Measurements from ENCODE around the gene DERL3.

DERL3 gene

DNA sequence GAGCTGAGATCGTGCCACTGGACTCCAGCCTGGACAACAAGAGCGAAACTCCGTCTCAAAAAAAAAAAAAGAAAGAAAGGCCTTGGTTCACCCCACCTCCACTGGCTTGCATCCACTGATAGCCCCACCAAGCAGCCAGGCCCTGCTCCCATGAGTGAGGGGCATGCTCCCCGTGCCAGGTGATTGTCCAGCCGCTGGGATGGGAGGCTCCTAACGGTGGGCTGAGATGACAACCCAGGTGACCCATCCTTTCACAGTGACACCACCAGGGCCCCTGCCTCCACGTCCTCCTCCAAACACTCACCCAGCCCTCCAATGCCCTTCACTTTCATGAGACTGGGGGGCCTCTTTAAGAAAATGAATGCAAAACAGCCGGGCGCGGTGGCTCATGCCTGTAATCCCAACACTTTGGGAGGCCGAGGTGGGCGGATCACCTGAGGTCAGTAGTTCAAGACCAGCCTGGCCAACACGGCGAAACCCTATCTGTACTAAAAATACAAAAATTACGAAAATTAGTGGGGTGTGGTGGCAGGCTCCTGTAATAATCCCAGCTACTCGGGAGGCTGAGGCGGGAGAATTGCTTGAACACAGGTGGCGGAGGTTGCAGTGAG, 8.6 kb upstream of the DERL3 start:
- no peak for DNase-seq (ENCODE audit: low read depth)

DNA sequence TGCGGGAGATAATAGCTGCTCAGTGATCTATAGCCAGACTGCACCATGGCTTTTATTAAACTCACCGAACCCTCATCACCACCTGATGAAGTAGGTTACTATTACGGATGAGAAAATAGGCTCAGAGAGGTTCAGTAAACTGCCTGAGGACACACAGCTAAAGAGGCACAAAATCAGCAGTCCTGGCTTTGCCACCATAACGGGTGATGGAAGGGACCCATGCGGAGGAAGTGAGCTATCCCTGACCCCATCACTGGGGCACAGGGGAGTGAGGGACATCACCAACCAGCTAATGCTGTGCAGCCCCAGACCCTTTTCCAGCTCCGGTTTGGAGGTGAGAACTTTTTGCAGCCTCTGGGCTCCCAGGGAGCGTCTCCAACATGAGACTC, 7.3 kb upstream of the DERL3 start:
- no peak for DNase-seq (ENCODE audit: low read depth)

DNA sequence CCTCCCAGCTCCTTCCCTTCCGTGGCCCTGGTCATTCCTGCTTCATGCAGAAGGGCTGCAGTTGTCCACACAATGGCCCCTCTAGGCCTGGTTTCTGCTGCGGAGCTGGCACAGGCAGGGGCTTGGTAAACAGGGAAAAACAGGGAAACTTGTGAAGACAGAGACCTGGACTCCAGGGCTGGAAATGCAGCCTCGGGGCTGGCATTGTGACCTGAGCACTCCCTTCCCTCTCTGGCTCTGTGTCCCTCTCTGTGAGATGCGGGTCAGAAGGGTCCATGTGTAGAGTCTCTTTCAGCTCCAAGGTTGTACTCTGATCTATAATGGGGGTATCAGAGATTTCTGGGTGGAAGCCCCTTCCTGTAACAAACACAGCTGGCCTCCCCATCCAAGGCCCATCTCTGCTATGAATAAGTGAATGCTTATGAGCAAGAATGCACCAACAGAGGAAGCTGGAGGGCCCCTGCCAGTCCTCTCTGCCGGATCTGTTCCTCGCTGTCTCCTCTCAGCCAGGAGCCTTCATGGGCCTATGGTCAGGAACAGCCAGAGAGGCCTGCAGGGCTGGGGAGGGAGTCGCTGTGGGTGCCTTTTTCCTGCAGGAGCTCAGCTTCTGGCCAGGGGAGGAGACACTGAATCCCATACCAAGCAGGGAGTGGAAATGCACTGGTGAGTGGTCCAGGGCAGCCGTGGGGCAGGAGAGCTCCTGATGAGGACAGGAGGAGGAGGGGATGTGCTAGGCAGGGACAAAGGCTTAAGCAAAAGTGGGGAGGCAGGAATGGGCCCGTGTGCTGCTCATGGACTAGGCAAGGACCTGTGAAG, 6.7 kb upstream of the DERL3 start:
- no peak for DNase-seq (ENCODE audit: low read depth)

DNA sequence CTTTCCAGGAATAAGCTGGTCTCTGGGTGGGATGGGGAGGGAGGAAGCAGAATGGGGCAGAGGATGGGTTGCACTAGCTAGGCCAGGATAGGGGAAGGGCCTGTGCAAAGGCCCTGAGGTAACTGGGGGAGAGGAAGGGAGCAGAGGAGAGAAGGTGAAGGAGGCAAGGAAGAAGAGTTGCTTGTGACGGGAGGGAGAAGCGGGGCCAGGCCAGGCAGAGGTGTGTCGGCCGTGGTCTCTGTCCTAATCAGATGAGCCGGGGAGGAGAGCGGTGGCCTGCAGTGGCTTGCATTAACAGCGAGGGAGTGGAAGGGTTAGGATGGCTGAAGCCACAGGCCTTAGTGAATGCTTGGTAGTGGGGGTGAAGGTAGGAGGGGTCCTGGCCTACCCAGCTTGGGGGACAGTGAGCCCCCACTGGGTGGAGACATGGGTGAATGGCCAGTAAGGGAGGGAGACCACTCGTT, 6.0 kb upstream of the DERL3 start:
- no peak for DNase-seq (ENCODE audit: low read depth)

DNA sequence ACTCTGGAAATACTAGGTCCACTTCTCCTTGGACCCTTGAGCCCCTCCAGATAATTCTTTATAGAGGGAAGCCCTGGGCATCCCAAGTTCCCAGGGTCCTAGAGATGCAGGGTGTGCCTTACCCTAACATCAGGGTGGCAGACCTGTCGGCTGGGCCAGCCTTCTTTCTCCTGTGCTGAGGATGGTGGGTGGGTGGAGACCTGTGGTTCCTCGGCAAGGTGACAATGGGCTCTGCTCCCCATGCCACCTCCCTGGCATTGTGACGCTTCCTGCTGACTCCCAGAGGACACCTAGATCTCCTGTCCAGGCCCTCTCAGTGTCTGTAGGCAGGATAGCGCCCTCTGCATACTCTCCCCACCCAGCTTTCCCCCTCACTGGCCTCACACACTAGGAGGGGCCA, 3.8 kb upstream of the DERL3 start:
- DNase-seq (ENCODE audit: low read depth), result no peak

DNA sequence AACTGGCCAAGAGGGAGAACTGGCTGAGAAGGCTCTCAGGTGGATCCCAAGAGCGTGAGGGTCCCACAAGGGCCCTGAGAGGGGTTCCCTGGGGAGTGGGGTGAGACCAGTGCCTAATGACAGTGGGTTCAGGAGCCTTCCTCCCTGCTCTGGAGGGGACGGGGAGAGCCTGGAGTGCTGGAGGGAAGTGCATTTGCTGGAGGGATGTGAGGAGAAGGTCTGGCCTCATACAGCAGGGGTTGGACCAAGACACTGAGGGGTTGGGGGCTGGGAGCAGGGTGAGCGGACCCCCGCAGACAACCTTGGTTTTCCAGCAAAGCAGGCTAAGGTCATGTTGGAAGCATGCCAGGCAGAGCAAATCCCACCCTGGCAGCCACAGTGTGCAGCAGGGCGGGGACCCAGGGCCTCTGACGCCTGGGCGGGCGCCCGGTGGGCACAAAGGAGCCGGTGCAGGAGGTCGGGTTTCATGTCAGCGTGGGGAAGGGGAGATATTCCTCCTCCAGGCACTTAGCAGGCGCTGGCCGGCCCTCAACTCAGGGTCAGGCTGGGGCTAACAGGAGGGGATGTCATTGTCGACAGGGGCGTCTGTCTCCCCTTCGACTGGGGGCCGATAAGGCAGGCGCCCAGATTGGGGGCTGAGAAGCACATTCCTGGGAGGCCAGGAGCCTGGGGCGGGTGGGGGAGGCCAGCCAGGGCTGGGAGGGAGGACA, 3.1 kb upstream of the DERL3 start:
- DNase-seq (ENCODE audit: low read depth), result no peak

DNA sequence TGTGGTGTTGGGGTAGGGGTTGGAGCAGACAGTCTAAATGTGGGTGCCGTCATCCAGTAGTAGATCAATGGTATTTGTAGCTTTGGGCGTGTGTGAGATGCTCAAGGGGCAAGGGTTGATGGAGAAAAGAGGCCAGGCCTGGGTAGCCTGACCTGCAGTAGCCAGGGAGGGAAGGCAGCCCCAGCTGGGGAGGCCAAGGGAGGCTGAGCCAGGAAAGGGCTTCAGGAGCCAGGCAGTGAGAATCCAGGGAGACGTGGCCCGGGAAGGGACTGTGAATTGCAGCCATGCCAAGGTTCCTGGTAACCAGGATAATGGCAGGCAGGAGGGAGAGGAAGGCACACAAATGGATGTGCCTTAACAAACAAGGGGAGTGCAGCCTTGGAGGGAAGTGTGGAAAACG, 2.5 kb upstream of the DERL3 start:
- no peak for DNase-seq (ENCODE audit: low read depth)

DNA sequence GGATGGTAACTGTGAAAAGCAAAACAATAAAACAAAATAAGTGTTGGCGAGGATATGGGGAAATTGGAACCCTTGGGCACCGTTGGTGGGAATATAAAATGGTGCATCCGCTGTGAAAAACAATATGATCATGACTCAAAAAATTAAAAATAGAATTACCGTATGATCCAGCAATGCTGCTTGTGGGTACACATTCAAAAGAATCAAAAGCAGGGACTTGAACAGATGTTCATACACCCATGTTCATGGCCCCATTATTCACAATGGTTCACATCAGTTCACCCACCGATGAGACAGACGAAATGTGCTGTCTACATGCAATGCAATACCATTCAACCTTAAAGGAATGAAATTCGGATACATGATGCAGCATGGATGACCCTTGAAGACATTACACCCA, 1.2 kb upstream of the DERL3 start:
- no peak for DNase-seq (ENCODE audit: low read depth)

DNA sequence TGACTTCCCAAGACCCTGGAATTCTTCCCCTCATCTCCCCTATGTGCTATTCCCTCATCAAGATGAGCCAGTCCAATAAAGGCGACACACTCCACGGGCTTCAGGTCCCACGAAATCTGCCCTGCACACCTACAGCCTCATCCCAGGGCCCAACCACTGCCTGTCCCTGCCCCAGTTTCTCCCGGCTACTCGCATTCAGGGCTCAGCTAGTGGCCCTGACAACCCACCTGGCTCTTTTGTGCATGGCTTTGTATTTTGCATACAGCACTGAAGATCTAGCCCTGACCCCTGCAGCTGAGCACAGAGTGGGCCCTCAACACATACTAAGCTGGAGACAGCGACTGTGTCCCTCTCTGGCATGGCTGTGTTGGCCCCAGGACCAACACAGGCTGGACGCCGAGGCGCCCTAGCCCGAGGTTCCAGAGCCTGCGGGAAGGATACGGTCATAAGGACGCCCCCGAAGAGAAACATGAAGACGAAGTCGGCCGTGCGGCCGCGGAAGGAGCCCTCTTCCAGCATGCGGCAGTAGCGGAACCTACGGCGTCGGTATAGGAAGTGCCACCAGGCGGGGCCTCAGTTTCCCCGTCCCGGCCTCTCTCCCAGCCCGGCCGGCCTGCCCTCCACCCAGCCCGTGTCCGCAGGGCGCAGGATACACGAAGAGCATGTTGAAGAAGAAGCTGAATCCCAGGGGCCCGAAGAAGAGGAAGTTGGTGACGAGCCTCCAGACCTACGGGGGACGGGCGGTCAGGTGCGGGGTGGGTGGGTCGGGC, 710 bp downstream of the DERL3 start:
- no peak for DNase-seq (ENCODE audit: low read depth)

DNA sequence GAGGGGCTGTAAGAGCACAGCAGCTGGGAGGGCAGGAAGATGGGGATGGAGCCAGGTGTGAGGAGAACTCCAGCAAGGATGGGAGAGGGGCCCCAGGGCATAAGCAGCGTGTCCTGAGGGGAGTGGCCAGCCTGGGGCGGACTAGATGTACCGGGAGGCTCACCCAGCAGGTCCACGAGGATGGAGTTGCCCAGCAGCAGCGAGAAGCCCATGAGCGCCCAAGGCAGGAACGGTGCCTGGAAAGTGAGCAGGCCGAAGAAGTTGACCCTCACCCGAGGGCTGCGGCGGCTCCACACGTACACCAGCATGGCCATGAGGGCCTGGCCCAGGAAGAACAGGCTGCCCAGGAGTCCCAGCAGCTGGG, 1.3 kb downstream of the DERL3 start:
- no peak for DNase-seq (ENCODE audit: low read depth)

DNA sequence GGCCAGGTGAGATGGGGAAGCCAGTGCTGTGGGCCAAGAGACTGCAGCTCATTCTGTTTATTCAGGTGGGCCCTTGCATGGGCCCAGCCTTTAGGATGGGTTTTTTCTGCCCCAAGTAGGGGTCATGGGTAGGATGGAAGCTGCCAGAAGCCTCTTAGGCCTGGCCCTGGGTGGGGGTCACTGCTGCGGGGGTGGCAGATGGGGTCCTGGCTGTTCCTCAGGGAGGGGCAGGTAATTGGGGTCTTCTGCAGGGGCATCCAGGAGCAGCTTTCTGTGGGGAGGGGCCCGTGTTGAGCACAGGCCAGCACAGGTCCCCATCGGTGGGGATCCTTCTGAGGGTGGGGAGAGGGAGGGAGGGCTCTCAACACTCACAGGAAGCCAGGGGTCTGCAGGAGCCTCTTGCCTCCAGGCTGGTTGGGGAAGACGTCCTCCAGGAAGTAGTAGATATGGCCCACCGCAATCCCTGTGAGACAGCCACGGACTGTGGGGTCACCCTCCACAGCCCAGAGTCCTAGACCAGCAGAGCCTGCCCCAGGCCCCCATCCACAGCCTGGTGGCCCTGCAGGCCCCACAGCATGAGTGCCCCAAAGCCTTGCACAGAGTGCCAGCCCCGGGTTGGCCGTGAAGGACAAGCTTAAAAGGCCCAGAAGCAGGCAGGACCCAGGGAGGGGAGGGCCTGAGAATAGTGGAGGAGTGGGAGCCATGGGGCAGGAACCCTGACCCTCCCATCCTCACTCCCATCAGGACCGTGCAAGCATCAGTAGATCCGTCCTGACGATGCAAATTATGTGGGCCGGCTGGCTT, 1.9 kb downstream of the DERL3 start:
- DNase-seq (ENCODE audit: low read depth), result no peak

DNA sequence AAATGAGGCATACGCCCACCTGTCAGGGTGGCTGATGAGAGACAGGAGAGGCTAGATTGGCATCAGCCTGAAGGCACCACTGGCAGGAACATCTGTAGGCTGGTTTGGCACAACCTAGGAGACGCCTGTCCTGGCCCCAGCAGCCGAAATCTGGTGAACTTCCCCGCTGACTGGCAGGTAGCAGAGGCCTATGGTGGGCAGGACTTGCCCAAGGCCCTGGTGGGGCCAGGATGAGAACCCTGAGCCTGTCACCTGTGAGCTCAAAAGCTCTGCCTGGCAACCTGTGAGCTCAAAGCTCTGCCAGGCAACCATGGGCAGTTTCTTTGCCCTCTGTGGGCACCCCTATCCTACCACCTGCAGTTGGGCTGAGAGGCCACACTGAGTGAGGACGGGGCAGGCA, 2.5 kb downstream of the DERL3 start:
- no peak for DNase-seq (ENCODE audit: low read depth)

DNA sequence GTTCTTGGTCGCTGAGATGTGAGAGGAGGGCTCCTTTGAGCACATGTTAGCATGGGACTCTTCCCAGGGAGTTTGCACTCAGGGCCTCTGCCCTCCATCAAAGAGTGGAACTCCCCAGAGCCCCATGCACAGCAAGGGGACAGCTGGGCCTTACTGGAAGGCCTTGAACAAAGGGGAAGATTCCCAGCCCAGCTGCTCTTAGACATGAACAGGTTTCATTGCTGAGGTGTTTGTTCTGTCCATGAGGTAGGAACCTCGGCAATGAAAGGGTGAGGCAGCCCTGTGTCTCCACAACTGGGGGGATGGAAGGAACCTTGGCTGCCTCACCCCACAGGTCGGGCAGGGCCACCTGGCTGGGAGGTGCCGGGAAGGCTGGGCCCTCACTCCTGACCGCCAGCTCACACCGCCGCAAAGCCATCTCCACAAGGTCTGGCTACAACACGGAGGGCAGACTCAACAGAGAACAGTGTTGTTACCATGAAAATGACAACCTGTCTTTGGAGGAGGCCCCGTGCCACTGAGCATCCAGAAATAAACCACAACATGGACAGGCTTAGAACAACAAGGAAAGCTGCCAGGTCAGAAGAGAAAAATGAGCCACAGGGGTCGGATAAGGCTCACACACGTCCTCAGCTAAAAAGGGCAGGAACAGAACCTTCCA, 3.2 kb downstream of the DERL3 start:
- no peak for DNase-seq (ENCODE audit: low read depth)

DNA sequence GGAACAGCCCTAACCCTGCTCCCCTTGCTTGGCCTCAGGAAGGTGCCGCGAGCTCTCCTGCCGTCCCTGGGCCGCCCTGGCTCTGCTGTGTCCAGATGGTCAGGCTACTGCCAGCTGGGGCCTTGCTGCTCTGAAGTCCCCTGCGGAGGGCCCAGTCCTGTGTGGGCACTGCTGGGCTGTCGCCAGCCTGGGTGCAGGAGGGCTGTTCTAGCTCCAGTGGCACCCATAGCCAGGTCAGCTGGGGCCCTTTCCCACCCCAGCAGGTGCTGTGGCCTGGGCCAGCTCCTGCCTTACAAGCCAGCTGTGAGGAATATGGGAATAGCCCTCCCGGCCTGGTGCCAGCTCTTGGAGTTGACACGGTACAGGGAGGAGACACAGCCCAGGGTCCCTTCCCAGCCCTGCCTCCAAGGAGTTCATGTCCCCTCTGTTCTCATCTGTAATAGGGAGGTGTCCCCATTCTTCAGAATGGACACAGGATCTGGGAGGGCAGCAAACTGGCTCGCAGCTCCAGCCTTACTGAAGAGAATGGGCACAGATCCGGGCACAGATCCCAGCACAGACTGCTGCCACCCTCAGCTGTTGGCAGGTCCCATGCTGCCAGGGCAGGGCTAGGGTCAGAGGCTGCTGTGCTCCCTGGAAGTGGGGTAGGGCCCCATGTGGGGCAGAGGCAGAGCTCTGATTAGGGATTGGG, 3.9 kb downstream of the DERL3 start:
- no peak for DNase-seq (ENCODE audit: low read depth)

DNA sequence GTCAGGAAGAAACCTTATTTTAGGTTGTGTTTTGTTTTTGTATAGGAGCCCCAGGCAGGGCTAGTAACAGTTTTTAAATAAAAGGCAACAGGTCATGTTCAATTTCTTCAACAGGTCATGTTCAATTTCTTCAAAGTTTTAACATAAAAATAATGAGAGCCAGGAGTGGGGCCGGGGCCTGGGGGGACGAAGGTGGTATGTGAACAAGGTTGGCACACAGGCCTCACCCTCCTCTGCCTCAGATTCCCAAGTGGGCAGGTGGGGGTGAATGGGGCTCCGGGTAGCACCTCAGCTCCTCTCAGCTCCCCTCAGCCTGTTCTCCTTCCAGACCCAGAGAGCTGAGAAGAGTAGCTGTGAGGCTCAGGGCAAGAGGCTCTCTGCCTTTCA, 4.4 kb downstream of the DERL3 start:
- DNase-seq (ENCODE audit: low read depth), result no peak

DNA sequence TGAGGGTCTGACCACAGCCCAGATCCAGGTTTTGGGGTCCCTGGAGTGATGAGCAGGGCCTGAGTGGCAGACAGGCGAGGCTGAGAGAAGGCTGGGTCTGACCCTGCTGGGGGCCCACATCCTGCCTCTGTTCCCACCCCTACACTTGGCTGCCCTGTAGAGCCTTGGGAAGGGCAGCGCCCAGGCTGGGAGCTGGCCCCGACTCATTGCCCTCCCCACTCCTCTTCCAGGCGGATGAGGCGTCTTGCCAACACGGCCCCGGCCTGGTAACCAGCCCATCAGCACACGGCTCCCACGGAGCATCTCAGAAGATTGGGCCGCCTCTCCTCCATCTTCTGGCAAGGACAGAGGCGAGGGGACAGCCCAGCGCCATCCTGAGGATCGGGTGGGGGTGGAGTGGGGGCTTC, 4.9 kb downstream of the DERL3 start:
- no peak for DNase-seq (ENCODE audit: low read depth)

DNA sequence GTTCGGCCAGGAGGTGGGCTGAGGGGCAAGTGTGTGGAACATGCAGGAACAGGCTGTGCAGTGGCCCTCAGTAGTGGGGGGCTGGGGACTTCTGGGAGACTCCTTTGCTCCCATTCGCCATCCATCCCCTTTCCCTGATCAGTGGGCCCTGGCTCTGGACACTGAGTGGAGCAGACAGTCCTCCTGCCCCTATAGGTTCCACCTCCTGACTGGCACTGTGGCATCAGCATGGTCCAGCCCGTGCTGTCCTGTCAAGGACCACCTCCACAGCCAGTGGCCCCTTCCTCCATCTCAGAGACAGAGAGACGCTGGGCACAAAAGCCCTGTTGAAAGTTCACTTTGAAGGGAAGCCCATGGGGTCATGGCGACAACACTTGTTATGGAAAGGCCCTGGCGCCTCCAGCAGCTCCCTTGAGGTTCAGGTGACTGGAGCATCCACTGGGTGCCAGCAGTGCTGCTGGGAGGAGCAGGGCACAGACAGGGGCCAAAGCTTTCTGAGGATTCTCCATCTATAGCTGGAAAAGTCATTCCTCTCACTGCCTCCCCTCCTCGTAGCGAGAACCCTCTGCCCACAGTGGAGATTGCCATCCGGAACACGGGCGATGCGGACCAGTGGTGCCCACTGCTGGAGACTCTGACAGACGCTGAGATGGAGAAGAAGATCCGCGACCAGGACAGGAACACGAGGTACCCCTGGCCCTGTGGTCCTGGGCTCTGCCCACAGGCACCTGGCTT, 5.6 kb downstream of the DERL3 start:
- no peak for DNase-seq (ENCODE audit: low read depth)

DNA sequence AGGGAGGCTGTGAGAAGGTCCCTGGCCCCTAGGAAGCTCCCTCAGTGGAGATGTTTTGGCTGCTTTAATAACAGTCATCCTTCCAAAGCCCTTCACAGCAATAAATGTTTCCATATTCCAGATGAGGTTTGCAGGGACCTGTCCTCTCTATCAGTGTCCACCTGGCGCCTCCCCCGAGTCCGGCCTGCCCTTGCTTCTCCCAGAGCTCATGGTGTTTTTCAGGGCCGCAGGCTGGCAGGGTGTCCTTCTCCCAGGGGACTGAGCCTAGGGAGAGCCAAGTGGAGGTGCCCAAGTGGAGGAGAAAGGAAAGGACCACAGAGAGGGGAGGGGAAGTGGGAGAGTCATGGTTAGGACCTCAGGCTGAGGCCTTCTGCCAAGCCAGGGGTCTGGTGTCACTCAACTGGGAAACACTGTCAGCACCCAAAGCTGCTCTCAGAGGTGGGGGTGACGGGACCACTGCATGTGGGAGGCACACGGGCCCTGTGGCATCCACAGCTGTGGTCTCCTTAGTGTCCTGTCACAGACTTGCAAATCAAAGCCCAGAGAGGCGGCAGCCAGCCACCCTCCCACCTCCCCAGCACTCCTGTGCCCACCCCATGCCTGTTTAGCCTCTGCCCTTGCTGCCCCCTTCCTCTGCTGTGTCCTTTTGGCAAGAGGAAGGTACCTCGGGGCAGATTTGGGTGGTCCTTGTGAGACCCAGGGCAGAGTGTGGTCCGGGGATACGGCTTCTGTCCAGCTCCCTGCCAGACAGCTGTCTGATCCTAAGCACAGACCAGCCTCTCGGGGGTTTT, 6.4 kb downstream of the DERL3 start:
- DNase-seq (ENCODE audit: low read depth), result no peak

DNA sequence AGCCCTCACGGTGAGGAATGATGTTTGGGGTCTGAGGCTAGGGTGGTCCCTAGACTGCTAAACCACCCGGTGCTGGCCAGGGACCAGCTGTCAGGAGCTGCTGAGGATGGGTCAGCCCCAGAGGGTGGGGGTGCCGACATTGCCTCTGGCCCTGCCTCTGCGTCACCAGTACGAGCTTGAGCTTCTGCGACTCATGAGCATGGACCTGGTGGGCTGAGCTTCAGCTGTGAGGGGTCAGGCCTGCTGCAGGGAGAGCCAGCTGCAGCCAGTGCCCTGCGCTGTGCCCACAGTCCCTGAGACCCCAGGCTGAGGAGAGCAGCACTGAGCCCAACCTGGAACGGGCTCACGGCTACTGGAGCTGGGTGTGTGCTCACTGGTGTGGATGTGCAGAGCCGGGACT, 7.0 kb downstream of the DERL3 start:
- DNase-seq (ENCODE audit: low read depth), result no peak

Measured in stimulated activated CD8-positive, alpha-beta memory T cell treated with anti-CD3 and anti-CD28 coated beads, Interleukin-15, amount 100 ng/mL, for 1 hour (primary cell).